Skin epidermis (tissue), 12 donors: ENCODE measurements around the gene ARHGAP18.

Experiments
- H3K27ac ChIP-seq, 21 experiments: fragments of 200-600 bp; sonication (generic) in 11 of 21; one replicate each; pipeline ENCODE4 v1.5.0; 2020; ENCODE audit warnings: mild to moderate bottlenecking in 3 of 21, inconsistent platforms in 2 of 21, moderate library complexity in 2 of 21
- H3K4me3 ChIP-seq, 7 experiments: fragments of 200-600 bp; sonication (generic) in 2 of 7; one replicate each; pipeline ENCODE4 v1.5.0; 2020; ENCODE audit warnings: inconsistent platforms in 2 of 7, mild to moderate bottlenecking in 2 of 7, moderate library complexity in 1 of 7

Gene ARHGAP18

DNA sequence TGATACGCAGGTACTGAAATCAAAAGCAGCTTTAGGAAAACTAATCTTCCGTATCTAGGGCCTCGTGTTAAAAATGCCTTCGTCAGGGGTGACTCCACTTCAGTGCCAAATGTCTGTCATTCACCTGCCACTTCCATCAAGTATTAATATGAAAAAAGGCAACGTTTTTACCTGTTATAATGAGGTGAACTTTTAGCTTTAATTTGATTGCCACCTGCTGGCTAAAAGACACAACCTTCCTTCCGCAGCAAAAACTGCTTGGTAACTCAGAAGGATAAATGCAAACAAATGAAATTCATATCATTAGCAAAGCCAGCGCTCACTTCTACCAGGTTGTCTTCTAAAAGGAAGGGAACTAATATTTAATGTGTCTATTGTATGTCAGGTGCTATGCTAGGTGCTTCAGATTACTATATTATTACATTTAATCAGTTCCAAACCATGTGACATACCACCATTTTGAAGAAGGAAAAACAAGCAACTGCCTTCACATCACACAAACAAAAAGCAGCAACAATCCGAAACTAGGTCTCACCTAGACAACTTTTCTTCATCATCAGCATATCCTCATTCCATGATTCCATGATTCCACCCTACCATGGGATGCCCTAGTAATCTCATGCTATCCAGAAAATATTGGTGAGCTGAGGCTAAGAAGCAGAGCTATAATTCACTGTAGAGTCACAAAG is 20.6 kb upstream of the ARHGAP18 start:
- H3K4me3 ChIP-seq: no peak overlapping the region
- H3K27ac ChIP-seq: peak overlapping the region in 1 of 21 experiments; percentile 59

- Histone ChIP-seq H3K27ac (no peak overlapping the region), H3K4me3 (no peak overlapping the region)
Observed at GRCh38 chr6:129726650-129727049, 16.7 kb upstream of the ARHGAP18 start.

DNA sequence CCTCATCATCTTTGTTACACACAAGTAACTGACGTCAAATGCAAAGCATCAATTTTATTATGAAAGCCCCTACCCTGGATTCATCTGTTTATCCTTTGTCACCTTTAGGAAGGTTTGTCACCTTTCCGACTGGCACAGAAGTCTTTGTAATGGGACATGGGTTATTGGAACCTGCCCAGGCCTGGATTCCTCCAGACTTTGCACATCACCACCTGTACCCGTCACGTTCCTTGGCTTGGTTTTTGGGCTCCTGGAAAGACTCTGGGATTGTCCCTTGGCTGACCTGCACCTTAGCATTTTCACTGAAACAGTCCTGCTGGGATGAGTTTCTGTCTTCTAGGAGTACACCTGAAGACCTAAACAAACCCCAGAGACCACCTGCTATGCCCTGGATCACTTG is 15.4 kb upstream of the ARHGAP18 start:
- Histone ChIP-seq H3K27ac (no peak overlapping the region), H3K4me3 (no peak overlapping the region)

- Histone ChIP-seq H3K4me3 (no peak overlapping the region), H3K27ac (no peak overlapping the region)
Observed at GRCh38 chr6:129719692-129720091, 9.7 kb upstream of the ARHGAP18 start.

GRCh38 chr6:129717277-129717676 is 7.3 kb upstream of the ARHGAP18 start:
- H3K4me3 ChIP-seq: no peak overlapping the region
- peak overlapping the region in 1 of 21 experiments; percentile 33 for H3K27ac ChIP-seq

GRCh38 chr6:129713806-129714333 is 3.9 kb upstream of the ARHGAP18 start:
- Histone ChIP-seq H3K27ac (no peak overlapping the region), H3K4me3 (no peak overlapping the region)

DNA sequence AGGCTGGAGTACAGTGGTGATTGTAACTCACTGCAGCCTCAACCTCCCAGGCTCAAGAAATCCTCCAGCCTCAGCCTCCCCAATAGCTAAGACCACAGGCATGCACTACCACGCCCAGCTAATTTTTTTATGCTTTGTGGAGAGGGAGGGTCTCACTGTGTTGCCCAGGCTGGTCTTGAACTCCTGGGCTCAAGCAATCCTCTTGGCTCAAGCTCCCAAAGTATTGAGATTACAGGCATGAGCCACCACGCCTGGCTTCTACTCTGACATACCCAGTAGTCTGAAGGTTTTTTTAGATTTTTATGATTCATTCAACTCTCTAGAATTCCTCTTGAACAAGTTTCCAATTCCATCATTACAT is 1.3 kb upstream of the ARHGAP18 start:
- Histone ChIP-seq H3K4me3 (no peak overlapping the region), H3K27ac (no peak overlapping the region)

DNA sequence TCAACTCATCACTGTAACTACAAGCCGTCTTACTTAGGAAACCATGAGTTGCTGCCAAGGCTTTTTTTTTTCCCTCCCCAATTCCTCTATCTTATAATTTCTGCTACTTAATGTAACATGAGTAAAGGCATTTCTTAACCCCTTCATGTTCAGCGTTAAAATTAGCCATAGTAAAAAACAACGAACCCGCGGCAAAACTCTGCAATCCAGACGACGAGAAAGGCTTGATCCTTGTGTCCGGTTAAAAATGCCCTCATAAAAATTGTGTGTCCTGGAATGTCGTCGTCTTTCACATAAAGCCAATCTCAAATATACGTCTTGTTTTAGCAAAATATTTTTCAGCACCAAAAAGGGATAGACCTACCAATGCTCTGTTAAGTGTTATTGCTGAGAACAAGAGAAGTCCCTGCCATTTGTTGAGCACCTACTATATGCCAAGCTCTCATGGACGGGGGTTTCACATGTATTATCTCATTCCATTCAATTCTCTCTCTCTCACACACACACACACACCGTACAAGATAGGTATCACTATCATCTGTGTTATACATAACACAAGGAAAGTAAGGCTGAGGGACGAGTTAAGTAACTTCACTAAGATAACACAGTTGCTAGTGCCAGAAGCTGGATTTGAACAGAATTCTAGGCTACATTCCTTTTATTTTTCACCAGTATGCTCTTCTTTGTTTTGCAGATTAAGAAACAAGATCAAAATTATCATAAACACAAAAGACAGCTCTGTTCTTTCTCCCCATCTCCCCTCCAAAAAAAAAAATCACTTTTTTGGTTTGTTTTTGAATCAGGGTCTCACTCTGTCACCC is 683 bp upstream of the ARHGAP18 start:
- H3K27ac ChIP-seq: peak overlapping the region in 17 of 21 experiments; percentile 66 to 94 (median 82)
- peak overlapping the region; percentile 31 to 64 (median 56) for H3K4me3 ChIP-seq

GRCh38 chr6:129709196-129709768 is 695 bp downstream of the ARHGAP18 start:
- peak overlapping the region in 20 of 21 experiments; percentile 49 to 94 (median 82) for H3K27ac ChIP-seq
- H3K4me3 ChIP-seq: peak overlapping the region; percentile 31 to 64 (median 56)

DNA sequence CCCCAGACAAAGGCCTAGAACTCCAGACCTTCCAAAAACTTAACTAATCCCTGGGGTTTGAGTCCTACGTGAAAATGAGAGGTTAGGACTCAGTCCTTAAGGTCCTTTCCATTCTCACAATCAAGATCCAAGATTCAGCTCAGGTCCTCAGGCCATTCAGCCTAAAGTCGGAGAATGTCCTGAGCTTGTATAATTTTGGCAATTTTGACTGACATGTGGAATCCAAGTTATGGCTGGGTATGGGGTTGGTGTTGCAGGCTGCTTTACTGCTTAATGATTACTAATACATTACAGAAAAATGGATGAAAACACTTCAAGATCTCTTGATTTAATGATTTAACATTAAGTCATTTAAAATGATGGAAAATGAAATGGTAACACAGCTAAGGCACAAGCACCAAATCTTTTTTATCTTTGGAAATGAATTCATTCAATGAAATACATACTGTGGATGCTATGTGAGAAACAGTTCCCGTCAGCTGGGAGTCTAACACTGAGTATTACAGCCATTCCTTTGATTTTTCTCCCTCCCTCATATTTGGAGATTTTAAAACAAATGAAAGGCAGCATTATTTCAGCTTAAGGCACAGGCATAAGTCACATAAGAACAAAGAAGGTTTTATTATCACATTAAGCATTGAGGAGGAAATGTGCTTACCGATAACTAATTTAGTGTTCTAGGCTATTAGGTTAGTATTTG is 1.3 kb downstream of the ARHGAP18 start:
- Histone ChIP-seq H3K27ac (peak overlapping the region in 17 of 21 experiments; percentile 49 to 94 (median 84)), H3K4me3 (peak overlapping the region; percentile 7 to 62 (median 49))

- Histone ChIP-seq H3K27ac (peak overlapping the region in 13 of 21 experiments; percentile 30 to 94 (median 84)), H3K4me3 (peak overlapping the region in 6 of 7 experiments; percentile 3 to 62 (median 44))
Observed at GRCh38 chr6:129707882-129708495, 2.0 kb downstream of the ARHGAP18 start.

DNA sequence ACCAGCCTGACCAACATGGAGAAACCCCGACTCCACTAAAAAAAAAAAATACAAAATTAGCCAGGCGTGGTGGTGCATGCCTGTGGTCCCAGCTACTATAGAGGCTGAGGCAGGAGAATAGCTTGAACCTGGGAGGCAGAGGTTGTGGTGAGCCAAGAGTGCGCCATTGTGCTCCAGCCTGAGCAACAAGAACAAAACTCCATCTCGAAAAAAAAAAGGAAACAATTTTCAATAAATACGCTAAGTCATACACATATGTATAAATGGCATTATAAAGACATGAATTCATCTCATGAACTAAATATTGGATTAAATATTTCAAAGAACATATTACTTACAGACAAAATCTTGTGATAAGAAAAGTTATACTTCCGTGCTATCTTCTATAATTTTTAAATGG is 2.9 kb downstream of the ARHGAP18 start:
- H3K4me3 ChIP-seq: peak overlapping the region in 1 of 7 experiments; percentile 60
- no peak overlapping the region for H3K27ac ChIP-seq

- no peak overlapping the region for H3K27ac ChIP-seq
- H3K4me3 ChIP-seq: no peak overlapping the region
Observed at GRCh38 chr6:129705212-129705611, 4.8 kb downstream of the ARHGAP18 start.

- no peak overlapping the region for H3K27ac ChIP-seq
- no peak overlapping the region for H3K4me3 ChIP-seq
Observed at GRCh38 chr6:129704708-129705107, 5.3 kb downstream of the ARHGAP18 start.

- Histone ChIP-seq H3K4me3 (no peak overlapping the region), H3K27ac (peak overlapping the region in 4 of 21 experiments; percentile 26 to 58 (median 42))
Observed at GRCh38 chr6:129701721-129702455, 8.1 kb downstream of the ARHGAP18 start.

DNA sequence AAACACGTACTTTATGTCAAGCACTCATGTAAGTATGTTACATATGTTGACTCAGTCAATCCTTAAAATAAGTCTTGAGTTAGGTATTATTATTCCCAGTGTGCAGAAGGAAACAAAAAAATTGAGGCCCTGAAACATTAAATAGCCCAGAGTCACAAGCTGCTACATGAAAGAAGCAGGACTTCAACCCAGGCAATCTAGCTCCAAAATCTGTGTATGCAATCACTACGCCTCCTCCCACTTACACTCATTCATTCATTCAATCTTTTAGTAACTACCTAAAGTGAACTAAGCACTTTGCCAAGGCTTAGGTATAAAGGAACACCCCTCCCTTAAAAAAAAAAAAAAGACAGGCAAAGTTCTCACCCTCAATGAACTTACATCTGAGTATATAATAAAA is 9.3 kb downstream of the ARHGAP18 start:
- Histone ChIP-seq H3K27ac (no peak overlapping the region), H3K4me3 (no peak overlapping the region)

DNA sequence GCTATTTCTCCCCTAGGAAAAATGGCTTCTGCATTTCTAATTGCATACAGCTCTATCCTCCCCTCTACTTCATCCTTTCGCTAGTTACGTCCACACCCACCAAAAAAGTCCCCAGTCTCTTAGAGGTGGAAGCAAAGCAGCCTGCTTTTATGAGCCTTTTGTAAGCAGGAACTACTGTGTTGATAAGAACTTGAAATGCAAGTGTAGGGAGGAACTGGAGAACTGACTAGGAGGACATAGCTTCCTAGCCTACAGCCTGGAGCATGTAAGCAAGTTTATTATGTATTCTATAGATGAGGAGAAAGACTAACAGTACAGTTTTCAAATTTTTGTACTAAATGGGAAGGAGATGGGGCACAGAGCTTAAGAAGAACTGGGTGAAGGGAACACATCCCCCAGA is 10.3 kb downstream of the ARHGAP18 start:
- no peak overlapping the region for H3K27ac ChIP-seq
- H3K4me3 ChIP-seq: no peak overlapping the region

DNA sequence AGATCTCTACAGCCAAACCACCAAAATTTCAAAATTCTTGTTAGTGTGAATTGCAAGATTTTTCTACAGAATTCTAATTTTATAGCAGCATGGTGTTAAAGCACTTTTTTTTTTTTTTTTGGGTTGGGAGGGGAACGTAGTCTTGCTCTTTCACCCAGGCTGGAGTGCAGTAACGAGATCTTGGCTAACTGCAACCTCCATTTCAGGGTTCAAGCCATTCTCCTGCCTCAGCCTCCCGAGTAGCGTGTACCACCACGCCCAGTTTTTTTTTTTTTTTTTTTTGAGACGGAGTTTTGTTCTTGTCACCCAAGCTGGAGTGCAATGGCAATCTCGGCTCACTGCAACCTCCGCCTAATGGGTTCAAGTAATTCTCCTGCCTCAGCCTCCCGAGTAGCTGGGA is 11.5 kb downstream of the ARHGAP18 start:
- Histone ChIP-seq H3K27ac (no peak overlapping the region), H3K4me3 (no peak overlapping the region)

GRCh38 chr6:129697788-129698187 is 12.2 kb downstream of the ARHGAP18 start:
- no peak overlapping the region for H3K4me3 ChIP-seq

More at GRCh38 chr6:129697788-129698187, 12.2 kb downstream of the ARHGAP18 start:
- no peak overlapping the region for H3K27ac ChIP-seq
